Left lung (tissue), 10 donors: ENCODE results near the gene WDR72. TPM values are rescaled to one million over a fixed set of nuclear protein-coding genes. Genes with fewer than 3 reads are reported as not detected.

ENCODE experiments used
- ATAC-seq: fragments of 200-7000 bp; cut with Tn5 transposase; one replicate; pipeline ENCODE4 v1.9.1; 2020; ENCODE audit warnings: moderate library complexity
- DNase-seq, 4 donors: peaks; one replicate each; pipeline ENCODE4 v3.0.0-alpha.2; 2013 to 2020
- H3K27ac ChIP-seq, 2 donors: fragments of 200-600 bp; sonication (generic) in 1 of 2; one replicate each; pipeline versions ENCODE4 v1.5.0 to v1.8.0; 2020 to 2021
- H3K27me3 ChIP-seq, 2 donors: fragments of 200-600 bp; sonication (generic) in 1 of 2; one replicate each; pipeline versions ENCODE4 v1.5.0 to v1.8.0; 2020 to 2021
- H3K36me3 ChIP-seq, 2 donors: fragments of 200-600 bp; sonication (generic) in 1 of 2; one replicate each; pipeline versions ENCODE4 v1.5.0 to v1.8.0; 2020 to 2021
- H3K4me1 ChIP-seq, 2 donors: fragments of 200-600 bp; one replicate each; pipeline ENCODE4 v1.8.0; 2021
- H3K4me3 ChIP-seq, 2 donors: fragments of 200-600 bp; sonication (generic) in 1 of 2; one replicate each; pipeline versions ENCODE4 v1.5.0 to v1.8.0; 2020 to 2021; ENCODE audit warnings: mild to moderate bottlenecking in 1 of 2
- H3K9me3 ChIP-seq, 2 donors: fragments of 200-600 bp; sonication (generic) in 1 of 2; one replicate each; pipeline versions ENCODE4 v1.5.0 to v1.8.0; 2020 to 2021
- intact Hi-C, 2 donors: fragments of 100-400 bp; cut with DNase I; formaldehyde crosslinking; loops; one replicate each; pipeline versions ENCODE4 v1.11.2 to v1.14.2; 2022
- polyA plus RNA-seq, 6 donors: library from polyadenylated mRNA; unstranded; fragments of 120-200 nt; gene quantifications; one replicate each; pipeline ENCODE4 v1.2.1, GENCODE V29; 2013; ENCODE audit not compliant: insufficient read length in 6 of 6
- total RNA-seq, 2 donors: library from RNA; stranded (reverse); fragmentation: NEBNext Ultra II Directional; extraction: Animal tissue kit (Norgen Biotek cat#: 25700); gene quantifications; one replicate each; pipeline ENCODE4 v1.2.1, GENCODE V29; 2021
- TF ChIP-seq, protein P1 (sequence below), 2 donors: fragments of 200-600 bp; sonication (generic) in 1 of 2; IDR thresholded peaks; one replicate each; pipeline versions ENCODE4 v1.5.0 to v1.8.0; 2021; ENCODE audit warnings: antibody characterized with exemption in 2 of 2
- donor health status: DM: no; HTN: yes; CAD: no.
- donor health status: DM: no; HTN: no; CAD: no.

The WDR72 gene
- total and polyA plus RNA-seq, 8 donors, result 0.73 to 6.5 (median 3.0) TPM

DNA sequence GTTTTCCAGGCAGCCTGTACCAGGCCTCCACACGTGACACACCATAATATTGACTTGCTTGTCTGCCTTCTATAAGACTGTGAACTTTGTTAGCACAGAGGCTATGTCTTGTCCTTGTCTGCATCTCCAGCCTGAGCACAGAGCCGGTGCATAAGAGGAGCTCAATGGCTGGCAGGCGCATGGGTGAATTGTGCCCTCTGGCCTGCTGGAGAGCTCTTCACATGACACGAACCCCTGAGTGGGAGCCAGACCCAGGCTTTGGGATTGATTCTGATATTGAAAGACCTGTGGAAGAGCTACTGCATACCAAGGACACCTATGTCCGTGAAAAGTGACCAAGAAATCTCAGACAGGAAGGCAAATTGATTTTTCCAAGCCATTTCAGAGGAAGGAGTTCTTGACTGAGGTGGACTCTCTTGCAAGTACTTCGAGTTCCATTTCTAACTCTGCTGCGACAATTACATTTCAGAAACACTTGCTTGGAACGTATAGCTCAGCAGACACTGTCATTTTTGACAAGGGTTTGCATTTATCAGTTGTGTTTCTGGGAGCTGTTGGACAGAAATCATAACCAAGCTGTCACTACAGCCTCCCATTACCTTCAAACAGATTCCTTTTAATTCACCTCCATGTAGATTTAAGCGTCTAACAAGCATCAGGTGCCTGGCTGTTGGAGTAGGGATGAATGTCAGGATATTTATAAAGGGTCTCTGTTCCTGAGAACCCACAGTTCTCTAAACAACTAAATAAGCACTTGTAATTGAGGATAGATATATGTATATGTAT, 281.3 kb downstream of the WDR72 start:
- intact Hi-C loops, result no loop called here
- ATAC-seq, result no peak
- no peak overlapping the region for H3K4me3 ChIP-seq
- H3K27me3 ChIP-seq, result no peaks in the 10 kb centered on the region
- H3K27ac ChIP-seq, result no peak overlapping the region
- DNase-seq, result no peak
- TF ChIP-seq, protein P1, sequence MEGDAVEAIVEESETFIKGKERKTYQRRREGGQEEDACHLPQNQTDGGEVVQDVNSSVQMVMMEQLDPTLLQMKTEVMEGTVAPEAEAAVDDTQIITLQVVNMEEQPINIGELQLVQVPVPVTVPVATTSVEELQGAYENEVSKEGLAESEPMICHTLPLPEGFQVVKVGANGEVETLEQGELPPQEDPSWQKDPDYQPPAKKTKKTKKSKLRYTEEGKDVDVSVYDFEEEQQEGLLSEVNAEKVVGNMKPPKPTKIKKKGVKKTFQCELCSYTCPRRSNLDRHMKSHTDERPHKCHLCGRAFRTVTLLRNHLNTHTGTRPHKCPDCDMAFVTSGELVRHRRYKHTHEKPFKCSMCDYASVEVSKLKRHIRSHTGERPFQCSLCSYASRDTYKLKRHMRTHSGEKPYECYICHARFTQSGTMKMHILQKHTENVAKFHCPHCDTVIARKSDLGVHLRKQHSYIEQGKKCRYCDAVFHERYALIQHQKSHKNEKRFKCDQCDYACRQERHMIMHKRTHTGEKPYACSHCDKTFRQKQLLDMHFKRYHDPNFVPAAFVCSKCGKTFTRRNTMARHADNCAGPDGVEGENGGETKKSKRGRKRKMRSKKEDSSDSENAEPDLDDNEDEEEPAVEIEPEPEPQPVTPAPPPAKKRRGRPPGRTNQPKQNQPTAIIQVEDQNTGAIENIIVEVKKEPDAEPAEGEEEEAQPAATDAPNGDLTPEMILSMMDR (IDR thresholded peaks at IDR 0.05), result no peak
- H3K9me3 ChIP-seq, result no peaks in the 10 kb centered on the region
- no peaks in the 10 kb centered on the region for H3K36me3 ChIP-seq
- H3K4me1 ChIP-seq, result no peaks in the 10 kb centered on the region

DNA sequence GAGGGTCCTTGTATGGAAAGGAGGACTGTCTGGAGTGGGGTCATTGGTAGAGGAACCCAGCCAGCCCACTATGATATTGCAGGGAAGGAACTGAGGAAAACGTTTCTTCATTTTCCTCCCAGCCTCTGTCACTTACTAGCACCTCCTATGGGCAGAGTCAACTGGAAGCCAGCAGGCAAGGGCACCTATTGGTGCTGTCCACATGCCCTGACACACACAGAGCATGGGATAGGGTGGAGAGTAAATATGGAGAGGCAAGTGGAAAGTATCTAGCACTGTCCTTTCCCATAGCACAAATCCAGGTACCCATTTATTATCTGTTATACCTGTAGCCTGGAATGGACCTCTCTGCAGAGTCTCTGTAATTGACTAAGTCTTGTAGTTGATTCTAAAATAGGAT, 285.6 kb downstream of the WDR72 start:
- TF ChIP-seq, protein P1 (IDR thresholded peaks at IDR 0.05), result no peak
- H3K4me1 ChIP-seq, result no peaks in the 10 kb centered on the region
- no peak for DNase-seq
- peaks cover 0 to 4% of the 10 kb centered on the region in 2 donors for H3K9me3 ChIP-seq
- no peaks in the 10 kb centered on the region for H3K36me3 ChIP-seq
- intact Hi-C loops, result no loop called here
- H3K27me3 ChIP-seq, result no peaks in the 10 kb centered on the region
- no peak overlapping the region for H3K27ac ChIP-seq
- ATAC-seq, result no peak
- H3K4me3 ChIP-seq, result no peak overlapping the region

DNA sequence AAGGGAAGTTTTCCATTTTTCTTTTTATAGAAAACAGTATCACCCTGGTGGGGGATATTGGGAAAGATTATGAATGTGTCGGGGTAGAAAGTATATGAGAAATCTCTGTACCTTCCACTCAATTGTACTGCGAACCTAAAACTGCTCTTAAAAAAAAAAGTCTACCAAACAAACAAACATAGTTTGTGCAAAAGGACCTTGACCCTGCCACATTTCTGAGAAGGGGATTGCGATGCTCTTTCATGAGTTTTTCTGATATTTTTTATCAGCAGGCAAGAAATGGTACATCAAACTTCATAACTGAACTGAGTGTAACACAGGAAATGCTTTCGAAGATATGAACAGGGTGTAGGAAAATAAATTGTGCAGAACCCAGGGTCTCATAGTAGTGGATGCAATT, 286.0 kb downstream of the WDR72 start:
- DNase-seq (no peak), ATAC-seq (no peak)
- TF ChIP-seq, protein P1 (IDR thresholded peaks at IDR 0.05), result no peak
- Histone ChIP-seq H3K9me3 (peaks cover 0 to 4% of the 10 kb centered on the region in 2 donors), H3K4me3 (no peak overlapping the region), H3K36me3 (no peaks in the 10 kb centered on the region), H3K4me1 (no peaks in the 10 kb centered on the region), H3K27ac (no peak overlapping the region), H3K27me3 (no peaks in the 10 kb centered on the region)
- intact Hi-C loops, result no loop called here

DNA sequence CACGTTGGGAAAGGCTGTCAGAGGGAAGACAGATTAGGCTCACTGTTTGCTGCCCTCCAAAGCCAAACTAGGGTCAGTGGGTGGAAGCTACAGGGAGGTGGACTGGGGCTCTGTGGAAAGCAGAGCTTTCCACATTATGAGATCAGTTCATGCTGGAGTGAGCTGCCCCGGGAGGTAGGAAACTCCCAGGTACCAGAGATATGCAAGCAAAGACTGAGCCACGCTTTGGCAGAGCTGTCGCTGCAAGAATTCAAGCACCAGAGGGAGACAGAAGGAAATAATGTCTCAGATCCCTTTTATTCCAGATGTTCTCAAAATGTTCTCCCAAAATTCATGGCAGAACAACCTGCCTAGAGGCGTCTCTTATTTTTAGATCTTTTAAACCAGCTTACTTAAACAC, 286.6 kb downstream of the WDR72 start:
- Histone ChIP-seq H3K4me3 (no peak overlapping the region), H3K27me3 (no peaks in the 10 kb centered on the region), H3K9me3 (peaks cover 0 to 4% of the 10 kb centered on the region in 2 donors), H3K27ac (no peak overlapping the region), H3K4me1 (no peaks in the 10 kb centered on the region), H3K36me3 (no peaks in the 10 kb centered on the region)
- no peak for ATAC-seq
- TF ChIP-seq, protein P1 (IDR thresholded peaks at IDR 0.05), result no peak
- intact Hi-C loops, result no loop called here
- DNase-seq, result no peak

DNA sequence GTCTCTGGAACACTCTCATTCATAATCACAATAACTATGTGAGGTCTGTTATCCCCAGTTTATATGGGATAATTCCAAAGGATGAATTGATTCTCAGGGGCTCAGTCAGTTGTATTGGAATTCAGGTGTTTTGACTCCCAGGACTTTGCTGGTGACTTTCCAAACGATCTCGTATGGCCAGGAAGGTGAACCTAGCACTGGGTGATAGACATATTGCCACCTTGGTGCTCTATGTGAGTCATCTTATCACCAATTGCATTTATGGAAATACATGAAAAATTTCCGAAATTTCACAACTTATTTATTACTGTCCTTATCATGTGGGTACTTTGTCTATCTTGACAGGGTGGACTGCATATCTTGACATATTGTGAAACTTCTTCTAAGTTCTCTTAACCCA, 287.3 kb downstream of the WDR72 start:
- no peak for ATAC-seq
- H3K36me3 ChIP-seq, result no peaks in the 10 kb centered on the region
- intact Hi-C loops, result no loop called here
- no peak for DNase-seq
- no peaks in the 10 kb centered on the region for H3K27me3 ChIP-seq
- no peak overlapping the region for H3K4me3 ChIP-seq
- no peak overlapping the region for H3K27ac ChIP-seq
- TF ChIP-seq, protein P1 (IDR thresholded peaks at IDR 0.05), result no peak
- H3K4me1 ChIP-seq, result no peaks in the 10 kb centered on the region
- peaks cover 0 to 4% of the 10 kb centered on the region in 2 donors for H3K9me3 ChIP-seq
